ENCODE measurements around the gene LEPR.

Gene LEPR

GRCh38 chr1:65456481-65456880, 36.0 kb downstream of the LEPR start:
- Histone ChIP-seq H2BK12ac (ENCODE audit: low read length in 2 of 2) (no peak overlapping the region), H3K27me3 (ENCODE audit: control insufficient read depth in 1 of 2, insufficient read depth in 1 of 2, low read length in 2 of 2) (no peaks in the 10 kb centered on the region), H3K27ac (ENCODE audit: low read length, poor library complexity, severe bottlenecking) (no peak overlapping the region), H3K4me2 (ENCODE audit: low read length, poor library complexity, severe bottlenecking) (no peak overlapping the region), H2BK5ac (ENCODE audit: low read depth, low read length, poor library complexity, severe bottlenecking) (no peak overlapping the region), H3K4me3 (ENCODE audit: insufficient read depth in 1 of 2, low read depth in 1 of 2, low read length in 2 of 2) (no peak overlapping the region), H3K14ac (ENCODE audit: low read length in 2 of 2) (no peak overlapping the region), H2AK5ac (ENCODE audit: low read length, severe bottlenecking) (no peak overlapping the region), H2BK15ac (ENCODE audit: low read depth, poor library complexity, severe bottlenecking) (no peak overlapping the region), H2AFZ (ENCODE audit: low read depth, low read length) (no peak overlapping the region), H4K8ac (ENCODE audit: low read length) (no peak overlapping the region), H3K79me1 (replicated peaks; ENCODE audit: low read length, poor library complexity, severe bottlenecking) (peaks cover 8% of the 10 kb centered on the region), H4K91ac (ENCODE audit: low read length) (no peak overlapping the region), H3K4me1 (ENCODE audit: control insufficient read depth, insufficient read depth, low read depth, low read length) (peaks cover 2% of the 10 kb centered on the region), H3K9me3 (ENCODE audit: control insufficient read depth, low read length) (peaks cover 4% of the 10 kb centered on the region), H3K36me3 (ENCODE audit: control insufficient read depth in 1 of 2, insufficient read depth in 2 of 2, low read depth in 1 of 2, low read length in 2 of 2) (no peaks in the 10 kb centered on the region), H3K4ac (ENCODE audit: low read depth in 1 of 2, low read length in 2 of 2) (no peak overlapping the region), H3K18ac (ENCODE audit: low read depth in 1 of 2, low read length in 2 of 2) (no peak overlapping the region), H3K9ac (ENCODE audit: low read length) (no peak overlapping the region), H3K23ac (ENCODE audit: low read length in 2 of 2) (no peak overlapping the region), H2BK120ac (ENCODE audit: low read depth, low read length) (no peak overlapping the region)
- DNase-seq: no peak

- Histone ChIP-seq H4K91ac (ENCODE audit: low read length) (no peak overlapping the region), H2AFZ (ENCODE audit: low read depth, low read length) (no peak overlapping the region), H2BK12ac (ENCODE audit: low read length in 2 of 2) (no peak overlapping the region), H3K18ac (ENCODE audit: low read depth in 1 of 2, low read length in 2 of 2) (no peak overlapping the region), H2BK5ac (ENCODE audit: low read depth, low read length, poor library complexity, severe bottlenecking) (no peak overlapping the region), H3K4me2 (ENCODE audit: low read length, poor library complexity, severe bottlenecking) (no peak overlapping the region), H2BK15ac (ENCODE audit: low read depth, poor library complexity, severe bottlenecking) (no peak overlapping the region), H4K8ac (ENCODE audit: low read length) (no peak overlapping the region), H3K9ac (ENCODE audit: low read length) (no peak overlapping the region), H3K27me3 (ENCODE audit: control insufficient read depth in 1 of 2, insufficient read depth in 1 of 2, low read length in 2 of 2) (no peaks in the 10 kb centered on the region), H3K9me3 (ENCODE audit: control insufficient read depth, low read length) (peaks cover 4% of the 10 kb centered on the region), H3K14ac (ENCODE audit: low read length in 2 of 2) (no peak overlapping the region), H3K79me1 (replicated peaks; ENCODE audit: low read length, poor library complexity, severe bottlenecking) (peaks cover 12% of the 10 kb centered on the region), H3K4ac (ENCODE audit: low read depth in 1 of 2, low read length in 2 of 2) (no peak overlapping the region), H2BK120ac (ENCODE audit: low read depth, low read length) (no peak overlapping the region), H3K23ac (ENCODE audit: low read length in 2 of 2) (no peak overlapping the region), H3K27ac (ENCODE audit: low read length, poor library complexity, severe bottlenecking) (no peak overlapping the region), H2AK5ac (ENCODE audit: low read length, severe bottlenecking) (no peak overlapping the region), H3K4me3 (ENCODE audit: insufficient read depth in 1 of 2, low read depth in 1 of 2, low read length in 2 of 2) (no peak overlapping the region), H3K4me1 (ENCODE audit: control insufficient read depth, insufficient read depth, low read depth, low read length) (peaks cover 2% of the 10 kb centered on the region), H3K36me3 (ENCODE audit: control insufficient read depth in 1 of 2, insufficient read depth in 2 of 2, low read depth in 1 of 2, low read length in 2 of 2) (no peaks in the 10 kb centered on the region)
- DNase-seq: no peak
Measured at GRCh38 chr1:65457868-65458267, 37.4 kb downstream of the LEPR start.

- Histone ChIP-seq H2BK120ac (ENCODE audit: low read depth, low read length) (no peak overlapping the region), H4K91ac (ENCODE audit: low read length) (no peak overlapping the region), H3K27me3 (ENCODE audit: control insufficient read depth in 1 of 2, insufficient read depth in 1 of 2, low read length in 2 of 2) (no peaks in the 10 kb centered on the region), H3K4me1 (ENCODE audit: control insufficient read depth, insufficient read depth, low read depth, low read length) (peaks cover 2% of the 10 kb centered on the region), H3K4ac (ENCODE audit: low read depth in 1 of 2, low read length in 2 of 2) (no peak overlapping the region), H3K23ac (ENCODE audit: low read length in 2 of 2) (no peak overlapping the region), H2AFZ (ENCODE audit: low read depth, low read length) (no peak overlapping the region), H3K9ac (ENCODE audit: low read length) (no peak overlapping the region), H3K4me2 (ENCODE audit: low read length, poor library complexity, severe bottlenecking) (no peak overlapping the region), H3K14ac (ENCODE audit: low read length in 2 of 2) (no peak overlapping the region), H2AK5ac (ENCODE audit: low read length, severe bottlenecking) (no peak overlapping the region), H3K18ac (ENCODE audit: low read depth in 1 of 2, low read length in 2 of 2) (peak overlapping the region in 1 of 2 experiments; percentile 31), H2BK5ac (ENCODE audit: low read depth, low read length, poor library complexity, severe bottlenecking) (no peak overlapping the region), H3K79me1 (replicated peaks; ENCODE audit: low read length, poor library complexity, severe bottlenecking) (peaks cover 12% of the 10 kb centered on the region), H3K4me3 (ENCODE audit: insufficient read depth in 1 of 2, low read depth in 1 of 2, low read length in 2 of 2) (no peak overlapping the region), H2BK12ac (ENCODE audit: low read length in 2 of 2) (peak overlapping the region in 1 of 2 experiments; percentile 8), H2BK15ac (ENCODE audit: low read depth, poor library complexity, severe bottlenecking) (no peak overlapping the region), H3K36me3 (ENCODE audit: control insufficient read depth in 1 of 2, insufficient read depth in 2 of 2, low read depth in 1 of 2, low read length in 2 of 2) (no peaks in the 10 kb centered on the region), H3K9me3 (ENCODE audit: control insufficient read depth, low read length) (peaks cover 4% of the 10 kb centered on the region), H4K8ac (ENCODE audit: low read length) (no peak overlapping the region), H3K27ac (ENCODE audit: low read length, poor library complexity, severe bottlenecking) (no peak overlapping the region)
- no peak for DNase-seq
- 84% methylated on average over 2 of the region's 2 CpGs for WGBS
Measured at GRCh38 chr1:65458730-65459396, 38.4 kb downstream of the LEPR start.

- Histone ChIP-seq H2AFZ (ENCODE audit: low read depth, low read length) (no peak overlapping the region), H3K4me2 (ENCODE audit: low read length, poor library complexity, severe bottlenecking) (no peak overlapping the region), H2BK15ac (ENCODE audit: low read depth, poor library complexity, severe bottlenecking) (no peak overlapping the region), H3K9ac (ENCODE audit: low read length) (no peak overlapping the region), H2BK12ac (ENCODE audit: low read length in 2 of 2) (peak overlapping the region in 1 of 2 experiments; percentile 8), H2AK5ac (ENCODE audit: low read length, severe bottlenecking) (no peak overlapping the region), H3K27me3 (ENCODE audit: control insufficient read depth in 1 of 2, insufficient read depth in 1 of 2, low read length in 2 of 2) (no peaks in the 10 kb centered on the region), H3K18ac (ENCODE audit: low read depth in 1 of 2, low read length in 2 of 2) (peak overlapping the region in 1 of 2 experiments; percentile 31), H3K9me3 (ENCODE audit: control insufficient read depth, low read length) (peaks cover 4% of the 10 kb centered on the region), H3K79me1 (replicated peaks; ENCODE audit: low read length, poor library complexity, severe bottlenecking) (peaks cover 12% of the 10 kb centered on the region), H2BK5ac (ENCODE audit: low read depth, low read length, poor library complexity, severe bottlenecking) (no peak overlapping the region), H3K4me3 (ENCODE audit: insufficient read depth in 1 of 2, low read depth in 1 of 2, low read length in 2 of 2) (no peak overlapping the region), H3K23ac (ENCODE audit: low read length in 2 of 2) (no peak overlapping the region), H3K36me3 (ENCODE audit: control insufficient read depth in 1 of 2, insufficient read depth in 2 of 2, low read depth in 1 of 2, low read length in 2 of 2) (no peaks in the 10 kb centered on the region), H3K4ac (ENCODE audit: low read depth in 1 of 2, low read length in 2 of 2) (no peak overlapping the region), H3K14ac (ENCODE audit: low read length in 2 of 2) (no peak overlapping the region), H3K4me1 (ENCODE audit: control insufficient read depth, insufficient read depth, low read depth, low read length) (peaks cover 2% of the 10 kb centered on the region), H2BK120ac (ENCODE audit: low read depth, low read length) (no peak overlapping the region), H4K91ac (ENCODE audit: low read length) (no peak overlapping the region), H4K8ac (ENCODE audit: low read length) (no peak overlapping the region), H3K27ac (ENCODE audit: low read length, poor library complexity, severe bottlenecking) (no peak overlapping the region)
- peak; percentile 37 for DNase-seq
- 96% methylated on average over 1 of the region's 1 CpG for WGBS
Measured at GRCh38 chr1:65459397-65459768, 38.9 kb downstream of the LEPR start.
